OCI-LY7 (cell line): ENCODE measurements around the gene CCDC3. TPM values are rescaled to one million over a fixed set of nuclear protein-coding genes. Genes with fewer than 3 reads are reported as not detected.

Experiments
- BruUV-seq: library from RNA; stranded (reverse); fragments of 400-500 nt; replicated peaks from 2 replicates; lab custom pipeline; 2021; lab: Mats Ljungman, UMichigan
- CTCF ChIA-PET: fragments of 300-600 bp; sonication (Branson Sonifier 250); formaldehyde crosslinking; loops from one replicate; lab custom pipeline; 2022; ENCODE audit warnings: antibody characterized with exemption; ENCODE audit not compliant: unreplicated experiment; lab: Charles Lee
- POLR2A ChIA-PET: fragments of 300-600 bp; sonication (Branson Sonifier 250); formaldehyde crosslinking; loops from one replicate; lab custom pipeline; 2022; ENCODE audit warnings: antibody characterized with exemption; lab: Charles Lee
- DNase-seq: peaks from one replicate; pipeline ENCODE4 v3.0.0-alpha.2; 2015; ENCODE audit warnings: low spot score
- H2AFZ ChIP-seq: fragments of 200-600 bp; sonication (generic), shearing (Covaris generic); 2 replicates; pipeline ENCODE4 v1.6.1; 2014; ENCODE audit warnings: mild to moderate bottlenecking, antibody characterized with exemption, low read length, moderate library complexity
- H3K27ac ChIP-seq: fragments of 200-600 bp; sonication (generic); 2 replicates; pipeline ENCODE4 v1.5.1; 2014; ENCODE audit warnings: mixed run types, low read depth, mild to moderate bottlenecking, moderate library complexity, low read length, inconsistent platforms; ENCODE audit not compliant: poor library complexity, severe bottlenecking
- H3K36me3 ChIP-seq: fragments of 200-600 bp; sonication (generic); 2 replicates; pipeline ENCODE4 v1.6.1; 2014; ENCODE audit warnings: mild to moderate bottlenecking, antibody characterized with exemption, low read length, moderate library complexity, mixed read lengths; ENCODE audit not compliant: insufficient read depth
- H3K4me1 ChIP-seq: fragments of 200-600 bp; sonication (generic); 2 replicates; pipeline ENCODE4 v1.5.1; 2014; ENCODE audit warnings: mild to moderate bottlenecking, low read length; ENCODE audit not compliant: insufficient read depth, poor library complexity, severe bottlenecking
- H3K4me2 ChIP-seq: fragments of 200-600 bp; sonication (generic); 2 replicates; pipeline ENCODE4 v1.6.1; 2014; ENCODE audit warnings: mild to moderate bottlenecking, low read length
- H3K4me3 ChIP-seq: fragments of 200-600 bp; sonication (generic); 2 replicates; pipeline ENCODE4 v1.5.1; 2014; ENCODE audit warnings: mild to moderate bottlenecking, low read depth, low read length; ENCODE audit not compliant: poor library complexity, severe bottlenecking
- H3K79me2 ChIP-seq: fragments of 200-600 bp; sonication (generic); 2 replicates; pipeline ENCODE4 v1.6.1; 2016; ENCODE audit warnings: low read depth, mild to moderate bottlenecking, low read length, moderate library complexity, mixed read lengths; ENCODE audit not compliant: insufficient read depth
- H3K9me2 ChIP-seq: fragments of 200-600 bp; sonication (generic); 2 replicates; pipeline ENCODE4 v1.6.1; 2016; ENCODE audit warnings: mild to moderate bottlenecking, low read length, mixed read lengths; ENCODE audit not compliant: insufficient read depth
- H3K9me3 ChIP-seq: fragments of 200-600 bp; sonication (generic); 2 replicates; pipeline ENCODE4 v1.6.1; 2014; ENCODE audit warnings: mild to moderate bottlenecking, mixed run types, low read length, mixed read lengths
- H4K20me1 ChIP-seq: fragments of 200-600 bp; sonication (generic); 2 replicates; pipeline ENCODE4 v1.6.1; 2014; ENCODE audit warnings: mild to moderate bottlenecking, antibody characterized with exemption, low read length, moderate library complexity, mixed read lengths; ENCODE audit not compliant: insufficient read depth
- EZH2phosphoT487 ChIP-seq: fragments of 200-600 bp; sonication (generic); IDR thresholded peaks from 2 replicates; pipeline ENCODE4 v1.6.1; 2018; ENCODE audit warnings: low read depth, borderline replicate concordance, mild to moderate bottlenecking, mixed run types, antibody characterized with exemption, low read length, moderate library complexity, mixed read lengths
- intact Hi-C: fragments of 100-400 bp; cut with micrococcal nuclease; formaldehyde crosslinking; loops from one replicate; pipeline ENCODE4 v1.10.0; 2022; ENCODE audit not compliant: unreplicated experiment
- total RNA-seq, 2 experiments: library from RNA; depleted of rRNA in 1 of 2; stranded (reverse); fragments of >200 nt in 1 of 2; shearing (Covaris generic) in 1 of 2; gene quantifications; 2 replicates each; pipeline ENCODE4 v1.2.3, GENCODE V29; 2014 to 2022
- TF ChIP-seq, protein P1 (sequence below): fragments of 200-600 bp; sonication (generic); conservative IDR thresholded peaks from 2 replicates; pipeline ENCODE4 v1.5.1; 2014; ENCODE audit warnings: mild to moderate bottlenecking, antibody characterized with exemption, low read length, moderate library complexity, mixed read lengths

Gene CCDC3
- total RNA-seq, 2 experiments from 2014 or later = not detected

DNA sequence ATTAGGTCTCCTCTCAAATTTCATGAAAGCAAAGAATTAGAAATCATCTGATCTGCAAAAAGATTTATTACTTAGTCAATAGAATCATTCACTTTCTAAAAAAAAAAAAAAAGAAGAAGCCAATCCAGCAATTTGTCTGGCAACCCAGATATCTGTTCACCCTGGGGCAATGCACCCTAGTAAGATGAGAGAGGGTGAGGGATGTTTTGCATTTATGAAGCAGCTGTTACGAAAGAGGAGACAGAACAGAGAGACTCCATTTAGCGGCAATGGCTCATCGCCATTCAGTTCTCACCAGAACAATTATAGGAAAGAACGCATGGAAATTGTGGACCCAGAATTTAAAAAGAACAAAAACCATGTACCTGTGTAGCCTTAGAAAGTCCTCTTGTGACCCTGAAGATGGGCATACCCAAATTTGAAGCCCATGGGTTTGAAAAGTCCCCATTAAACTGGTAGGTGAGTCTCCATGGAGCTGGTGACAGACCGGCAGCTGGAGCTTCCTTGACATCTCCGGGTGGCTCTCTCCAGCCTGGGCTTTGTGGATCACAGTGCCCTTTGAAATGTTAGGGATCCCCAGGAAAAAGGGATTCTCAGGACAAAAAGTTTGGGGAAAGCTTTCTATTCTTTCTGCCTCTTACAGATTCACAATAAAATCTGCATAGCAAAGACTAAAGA, 45.5 kb upstream of the CCDC3 start:
- TF ChIP-seq EZH2phosphoT487 = no peak
- TF ChIP-seq, protein P1, sequence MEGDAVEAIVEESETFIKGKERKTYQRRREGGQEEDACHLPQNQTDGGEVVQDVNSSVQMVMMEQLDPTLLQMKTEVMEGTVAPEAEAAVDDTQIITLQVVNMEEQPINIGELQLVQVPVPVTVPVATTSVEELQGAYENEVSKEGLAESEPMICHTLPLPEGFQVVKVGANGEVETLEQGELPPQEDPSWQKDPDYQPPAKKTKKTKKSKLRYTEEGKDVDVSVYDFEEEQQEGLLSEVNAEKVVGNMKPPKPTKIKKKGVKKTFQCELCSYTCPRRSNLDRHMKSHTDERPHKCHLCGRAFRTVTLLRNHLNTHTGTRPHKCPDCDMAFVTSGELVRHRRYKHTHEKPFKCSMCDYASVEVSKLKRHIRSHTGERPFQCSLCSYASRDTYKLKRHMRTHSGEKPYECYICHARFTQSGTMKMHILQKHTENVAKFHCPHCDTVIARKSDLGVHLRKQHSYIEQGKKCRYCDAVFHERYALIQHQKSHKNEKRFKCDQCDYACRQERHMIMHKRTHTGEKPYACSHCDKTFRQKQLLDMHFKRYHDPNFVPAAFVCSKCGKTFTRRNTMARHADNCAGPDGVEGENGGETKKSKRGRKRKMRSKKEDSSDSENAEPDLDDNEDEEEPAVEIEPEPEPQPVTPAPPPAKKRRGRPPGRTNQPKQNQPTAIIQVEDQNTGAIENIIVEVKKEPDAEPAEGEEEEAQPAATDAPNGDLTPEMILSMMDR = no peak
- Histone ChIP-seq H2AFZ (no peak overlapping the region), H3K36me3 (no peaks in the 10 kb centered on the region), H3K4me2 (no peak overlapping the region), H3K27ac (no peak overlapping the region), H3K79me2 (no peaks in the 10 kb centered on the region), H3K4me3 (no peak overlapping the region), H4K20me1 (no peaks in the 10 kb centered on the region), H3K9me2 (no peaks in the 10 kb centered on the region), H3K9me3 (no peaks in the 10 kb centered on the region), H3K4me1 (no peaks in the 10 kb centered on the region)
- ChIA-PET CTCF (no interaction called here), POLR2A (interaction anchor here (0.6 to 1.0 kb wide), 4 partner anchors 9 to 673 kb away, joined by 3 to 4 read pairs (median 4); no protein-coding TSS in a partner anchor)
- intact Hi-C loops = no loop called here
- no TSS peak for BruUV-seq
- DNase-seq = no peak

DNA sequence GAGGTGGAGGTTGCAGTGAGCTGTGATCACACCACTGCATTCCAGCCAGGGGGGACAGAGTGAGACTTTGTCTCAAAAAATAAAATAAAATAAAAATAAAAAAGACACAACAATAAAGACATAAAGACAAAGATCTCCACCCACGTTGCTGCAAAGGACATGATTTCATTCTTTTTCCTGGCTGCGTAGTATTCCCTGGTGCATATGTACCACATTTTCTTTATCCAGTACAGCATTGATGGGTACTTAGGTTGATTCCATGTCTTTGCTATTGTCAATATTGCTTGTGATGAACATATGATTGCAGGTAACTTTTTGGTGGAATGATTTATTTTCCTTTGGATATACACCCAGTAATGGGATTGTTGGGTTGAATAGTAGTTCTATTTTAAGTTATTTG, 42.0 kb upstream of the CCDC3 start:
- Histone ChIP-seq H3K4me1 (no peaks in the 10 kb centered on the region), H3K4me3 (no peak overlapping the region), H3K9me3 (no peaks in the 10 kb centered on the region), H3K9me2 (no peaks in the 10 kb centered on the region), H3K79me2 (no peaks in the 10 kb centered on the region), H2AFZ (no peak overlapping the region), H4K20me1 (no peaks in the 10 kb centered on the region), H3K4me2 (no peak overlapping the region), H3K36me3 (no peaks in the 10 kb centered on the region), H3K27ac (no peak overlapping the region)
- no TSS peak for BruUV-seq
- no peak for TF ChIP-seq EZH2phosphoT487
- TF ChIP-seq, protein P1 = no peak
- no peak for DNase-seq
- ChIA-PET POLR2A (interaction anchor here (0.6 kb wide), 1 partner anchor 1140 kb away, joined by 3 read pairs; no protein-coding TSS in a partner anchor), CTCF (no interaction called here)
- intact Hi-C loops = no loop called here

DNA sequence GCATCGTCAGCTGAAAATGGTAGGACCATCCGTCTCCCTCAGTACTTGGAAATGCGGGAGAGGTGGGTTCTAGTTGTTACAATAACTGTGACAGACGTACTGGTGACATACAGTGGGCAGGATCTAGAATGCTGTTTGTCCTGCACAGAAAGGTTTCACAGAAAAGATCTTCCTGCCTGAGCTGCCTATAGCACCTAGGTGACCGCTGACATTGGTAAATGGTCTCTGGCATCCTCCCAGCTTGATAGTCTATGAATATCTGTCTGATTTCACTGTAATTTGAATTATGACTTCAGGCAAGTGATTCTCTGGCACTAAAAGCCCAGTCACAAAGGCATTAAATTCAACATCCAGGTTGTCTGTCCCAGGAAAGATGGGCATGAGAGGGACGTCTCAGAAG, 38.2 kb upstream of the CCDC3 start:
- H3K79me2 ChIP-seq = no peaks in the 10 kb centered on the region
- H3K27ac ChIP-seq = no peak overlapping the region
- intact Hi-C loops = no loop called here
- no peaks in the 10 kb centered on the region for H4K20me1 ChIP-seq
- no peaks in the 10 kb centered on the region for H3K36me3 ChIP-seq
- no peak overlapping the region for H2AFZ ChIP-seq
- no peak for DNase-seq
- no peaks in the 10 kb centered on the region for H3K9me3 ChIP-seq
- CTCF ChIA-PET = interaction anchor here (0.6 kb wide), 2 partner anchors 22 to 82 kb away, joined by 3 to 4 read pairs; no protein-coding TSS in a partner anchor
- H3K9me2 ChIP-seq = no peaks in the 10 kb centered on the region
- BruUV-seq = no TSS peak
- no peaks in the 10 kb centered on the region for H3K4me1 ChIP-seq
- no peak overlapping the region for H3K4me3 ChIP-seq
- POLR2A ChIA-PET = no interaction called here
- no peak overlapping the region for H3K4me2 ChIP-seq
- TF ChIP-seq EZH2phosphoT487 = no peak
- TF ChIP-seq, protein P1 = no peak
